C4-2B (cell line): ENCODE data around the gene ITPKC.

Experiments used
- H3K27ac ChIP-seq: fragments of 450-650 bp; 2 replicates; pipeline ENCODE4 v1.5.1; 2017
- CTCF ChIP-seq: fragments of 450-650 bp; conservative IDR thresholded peaks from 2 replicates; pipeline ENCODE4 v1.5.1; 2017; ENCODE audit warnings: mild to moderate bottlenecking
- ZFX ChIP-seq: fragments of 450-650 bp; IDR thresholded peaks from 2 replicates; pipeline ENCODE4 v1.6.1; 2017

Gene ITPKC

GRCh38 chr19:40716482-40717324 is at the start of gene ITPKC, which contains the start of gene COQ8B:
ITPKC (plus strand) TSS chr19:40717112; CDS start chr19:40717136, 24 bp downstream.
COQ8B (minus strand) TSS chr19:40716886; CDS start chr19:40714632, 2,254 bp downstream.
- TF ChIP-seq CTCF (no peak), ZFX (peak; percentile 94)
- peak within 1 kb of the TSS; percentile 92 for H3K27ac ChIP-seq

- TF ChIP-seq CTCF = no peak
- no peak for TF ChIP-seq ZFX
- H3K27ac ChIP-seq = no peak overlapping the region
Observed at GRCh38 chr19:40667602-40668001, 49.3 kb upstream of the ITPKC start.

GRCh38 chr19:40668991-40669614 is 47.8 kb upstream of the ITPKC start:
- no peak overlapping the region for H3K27ac ChIP-seq
- TF ChIP-seq ZFX = no peak
- no peak for TF ChIP-seq CTCF

GRCh38 chr19:40671404-40671803 is 45.5 kb upstream of the ITPKC start:
- no peak overlapping the region for H3K27ac ChIP-seq
- no peak for TF ChIP-seq ZFX

GRCh38 chr19:40672038-40672437 is 44.9 kb upstream of the ITPKC start:
- H3K27ac ChIP-seq = no peak overlapping the region
- TF ChIP-seq ZFX = no peak
- no peak for TF ChIP-seq CTCF

GRCh38 chr19:40672573-40673299 is 44.2 kb upstream of the ITPKC start:
- no peak overlapping the region for H3K27ac ChIP-seq
- TF ChIP-seq ZFX = no peak
- TF ChIP-seq CTCF = no peak

GRCh38 chr19:40673397-40673796 is 43.5 kb upstream of the ITPKC start:
- TF ChIP-seq CTCF (no peak), ZFX (no peak)

More at GRCh38 chr19:40673397-40673796, 43.5 kb upstream of the ITPKC start:
- no peak overlapping the region for H3K27ac ChIP-seq
